K562 (cell line): Measurements from ENCODE around the gene PFKP. TPM values are rescaled to one million over a fixed set of nuclear protein-coding genes. Genes with fewer than 3 reads are reported as not detected.

Experiments used
- ATAC-seq: fragments of 200-7000 bp; cut with Tn5 transposase; 3 replicates; pipeline ENCODE4 v1.9.1; 2020; ENCODE audit warnings: moderate library complexity
- BruUV-seq: library from RNA; stranded (reverse); fragments of 400-500 nt; replicated peaks from 2 replicates; lab custom pipeline; 2021; lab: Mats Ljungman, UMichigan
- CTCF ChIA-PET: fragments of 300-600 bp; formaldehyde crosslinking; extraction: SDS; loops from one replicate; lab custom pipeline; 2021; ENCODE audit warnings: low intra/inter-chr PET ratio; lab: Yijun Ruan, JAX
- POLR2A ChIA-PET: fragments of 300-600, 350-650 bp; sonication (Branson Sonifier 250); formaldehyde crosslinking; extraction: SDS; loops from one replicate; lab custom pipeline; 2021; ENCODE audit warnings: antibody characterized with exemption, inconsistent platforms; lab: Yijun Ruan, JAX
- DNase-seq, 4 experiments: peaks; one replicate each; pipeline versions ENCODE4 v3.0.0 to v3.0.0-alpha.2; 2011 to 2018; ENCODE audit warnings: low spot score in 3 of 4, mixed read lengths in 3 of 4; ENCODE audit errors: extremely low read depth in 1 of 4
- FAIRE-seq: peaks from 2 replicates; lab custom pipeline; 2011; peaks lifted over from hg19 to GRCh38; lab: Jason Lieb, UNC
- H2AFZ ChIP-seq: 2 replicates; pipeline ENCODE4 v1.6.0; 2011; ENCODE audit warnings: low read depth, low read length, control low read depth, inconsistent platforms
- H3K27ac ChIP-seq: fragments of 200-600 bp; 3 replicates; pipeline ENCODE4 v1.8.0; 2011; ENCODE audit warnings: low read depth, mild to moderate bottlenecking, control low read depth, inconsistent platforms, low read length, moderate library complexity, mixed read lengths; ENCODE audit errors: extremely low read depth
- H3K27me3 ChIP-seq, 2 experiments: fragments of 300-600 bp in 1 of 2; 2 replicates in 1 of 2; 3 replicates in 1 of 2; pipeline versions ENCODE4 v1.6.0 to v1.8.0; 2011; ENCODE audit warnings: inconsistent platforms in 2 of 2, low read length in 2 of 2, mild to moderate bottlenecking in 1 of 2, mixed read lengths in 1 of 2, moderate library complexity in 1 of 2; ENCODE audit not compliant: control insufficient read depth in 2 of 2, insufficient read depth in 2 of 2
- H3K36me3 ChIP-seq: fragments of 300-600 bp; 3 replicates; pipeline ENCODE4 v1.8.0; 2011; ENCODE audit warnings: mild to moderate bottlenecking, low read length, inconsistent platforms; ENCODE audit not compliant: control insufficient read depth, insufficient read depth
- H3K4me1 ChIP-seq, 2 experiments: fragments of 200-600 bp in 1 of 2; replicated peaks in 1 of 2; 2 replicates in 1 of 2; 3 replicates in 1 of 2; pipeline versions ENCODE4 v1.5.1 to v1.8.0; 2011; ENCODE audit warnings: inconsistent platforms in 2 of 2, low read length in 2 of 2, mild to moderate bottlenecking in 1 of 2, mixed read lengths in 1 of 2, moderate library complexity in 1 of 2; ENCODE audit not compliant: control insufficient read depth in 2 of 2, insufficient read depth in 2 of 2
- H3K4me2 ChIP-seq: 2 replicates; pipeline ENCODE4 v1.6.1; 2011; ENCODE audit warnings: low read length, control low read depth, inconsistent platforms, mixed read lengths; ENCODE audit not compliant: insufficient read depth
- H3K4me3 ChIP-seq: fragments of 200-600 bp; sonication (generic), shearing (Covaris generic); 2 replicates; pipeline ENCODE4 v1.5.1; 2016; ENCODE audit warnings: control low read depth, inconsistent platforms
- H3K79me2 ChIP-seq: fragments of 200-600 bp; 3 replicates; pipeline ENCODE4 v1.8.0; 2011; ENCODE audit warnings: low read length, inconsistent platforms; ENCODE audit not compliant: control insufficient read depth, insufficient read depth
- H3K9ac ChIP-seq, 2 experiments: 2 replicates each; pipeline versions ENCODE4 v1.6.0 to v1.6.1; 2011; ENCODE audit warnings: low read depth in 2 of 2, low read length in 2 of 2, control low read depth in 1 of 2, inconsistent platforms in 1 of 2, mild to moderate bottlenecking in 1 of 2, mixed read lengths in 1 of 2; ENCODE audit not compliant: insufficient read depth in 1 of 2
- H3K9me1 ChIP-seq: one replicate; pipeline ENCODE4 v1.6.0; 2011; ENCODE audit warnings: inconsistent platforms, mild to moderate bottlenecking, low read length, moderate library complexity; ENCODE audit not compliant: control insufficient read depth, insufficient read depth
- H3K9me3 ChIP-seq: replicated peaks from 2 replicates; pipeline ENCODE4 v1.5.1; 2011; ENCODE audit warnings: low read depth, low read length, inconsistent platforms; ENCODE audit not compliant: control insufficient read depth, insufficient read depth
- H4K20me1 ChIP-seq: replicated peaks from 2 replicates; pipeline ENCODE4 v1.6.1; 2011; ENCODE audit warnings: low read length, inconsistent platforms, mixed read lengths; ENCODE audit not compliant: control insufficient read depth, insufficient read depth
- ARID2 ChIP-seq: fragments of 450-650 bp; IDR thresholded peaks from 2 replicates; pipeline ENCODE4 v1.6.1; 2017; ENCODE audit warnings: antibody characterized with exemption, mild to moderate bottlenecking
- GABPB2 ChIP-seq: fragments of 250-450 bp; sonication (Bioruptor Pico); conservative IDR thresholded peaks from 2 replicates; pipeline ENCODE4 v1.5.1; 2021; ENCODE audit warnings: mild to moderate bottlenecking
- POLR2G ChIP-seq: fragments of 200-400 bp; formaldehyde crosslinking; IDR thresholded peaks from 2 replicates; pipeline ENCODE4 v1.6.1; 2017; ENCODE audit warnings: low read depth, mild to moderate bottlenecking, antibody characterized with exemption, low read length, moderate library complexity
- TAF15 ChIP-seq: fragments of 200-400 bp; formaldehyde crosslinking; IDR thresholded peaks from 2 replicates; pipeline ENCODE4 v1.6.1; 2017; ENCODE audit warnings: mild to moderate bottlenecking, low read depth, low read length, moderate library complexity
- U2AF1 ChIP-seq: fragments of 200-400 bp; formaldehyde crosslinking; optimal IDR thresholded peaks from 2 replicates; pipeline ENCODE3; 2017; ENCODE audit warnings: mild to moderate bottlenecking, low read depth, low read length, moderate library complexity
- USF1 ChIP-seq: sonication (generic); formaldehyde crosslinking; IDR thresholded peaks from 2 replicates; pipeline ENCODE4 v1.9.0; 2022; ENCODE audit warnings: mild to moderate bottlenecking, missing genetic modification reagents
- ZNF140 ChIP-seq: fragments of 250-450 bp; sonication (Bioruptor Pico); IDR thresholded peaks from 2 replicates; pipeline ENCODE4 v1.8.0; 2021; ENCODE audit warnings: moderate library complexity, mild to moderate bottlenecking, inconsistent platforms
- ZNF512 ChIP-seq: IDR thresholded peaks from 2 replicates; pipeline ENCODE4 v1.6.1; 2016; ENCODE audit warnings: missing genetic modification characterization, missing compliant biosample characterization
- WGBS: fragments of 100-300 bp; shearing (Covaris generic); methylation state at CpG from one replicate; pipeline ENCODE4 v1.1.6; 2016; ENCODE audit warnings: low coverage, mixed read lengths; ENCODE audit not compliant: insufficient coverage; ENCODE audit errors: missing lambda C conversion rate; 5-methylcytosine and 5-hydroxymethylcytosine counted together
- in situ Hi-C: fragments of 300-500 bp; cut with MboI; formaldehyde crosslinking; loops from 4 replicates; pipeline ENCODE4 v1.15.0; 2018; ENCODE audit warnings: inconsistent platforms, mixed read lengths
- intact Hi-C: fragments of 100-400 bp; cut with micrococcal nuclease; formaldehyde crosslinking; loops from 2 replicates; pipeline ENCODE4 v1.14.2; 2022
- polyA plus RNA-seq, 8 experiments: library from polyadenylated mRNA; depleted of rRNA in 4 of 8; stranded (reverse) in 5 of 8; unstranded in 3 of 8; fragments of >200 nt; fragmentation: Nextera tagmentation in 2 of 8; fragmentation: Illumina TruSeq in 1 of 8; extraction: Ambion mirVana in 2 of 8; extraction: Trizol in 1 of 8; gene quantifications; 2 replicates each; pipeline versions ENCODE4 v1.2.1 to v1.2.3, GENCODE V29; 2011 to 2014; ENCODE audit warnings: inconsistent platforms in 1 of 8, missing spikeins in 1 of 8
- total RNA-seq, 7 experiments: library from RNA; depleted of rRNA in 6 of 7; stranded (reverse); fragments of >200 nt in 6 of 7; fragmentation: Illumina TruSeq in 2 of 7; extraction: Trizol in 2 of 7; gene quantifications; 2 replicates each; pipeline versions ENCODE4 v1.2.1 to v1.2.3, GENCODE V29; 2011 to 2021; ENCODE audit warnings: low replicate concordance in 1 of 7

PFKP gene
- total and polyA plus RNA-seq, 9 of the 15 experiments (the other 6 are each of a cell fraction or from before 2014, with no cell fraction given) = 23.5 to 116 (median 62.1) TPM

- peaks cover 7% of the 10 kb centered on the region for H3K9me1 ChIP-seq
- no TSS peak for BruUV-seq
- H3K4me3 ChIP-seq = no peak overlapping the region
- peak overlapping the region in 1 of 2 experiments; percentile 39; a peak in 1 of 4 replicates for H3K9ac ChIP-seq
- DNase-seq (no peak), FAIRE-seq (no peak), ATAC-seq (no peak)
- H3K4me2 ChIP-seq = no peak overlapping the region
- H3K27me3 ChIP-seq = no peaks in the 10 kb centered on the region
- intact Hi-C loops (no loop called here), in situ Hi-C loops (no loop called here)
- TF ChIP-seq TAF15 (no peak), ZNF140 (CRISPR knock-in tag) (no peak), ARID2 (no peak), U2AF1 (no peak), USF1 (CRISPR knock-in tag) (no peak), POLR2G (0 out of 2 replicates have a peak, but pooled peaks have one; percentile 13), GABPB2 (no peak), ZNF512 (tag) (no peak)
- ChIA-PET POLR2A (interaction anchor here (0.7 kb wide), 1 partner anchor 17 kb away, joined by 3 read pairs; no protein-coding TSS in a partner anchor), CTCF (no interaction called here)
- no peak overlapping the region for H3K27ac ChIP-seq
- H3K79me2 ChIP-seq = peaks cover 19% of the 10 kb centered on the region
- H2AFZ ChIP-seq = no peak overlapping the region
- H3K9me3 ChIP-seq = no peaks in the 10 kb centered on the region
- 92% methylated on average over 24 of the region's 28 CpGs for WGBS
- H3K4me1 ChIP-seq = peaks cover 0 to 3% of the 10 kb centered on the region in 2 experiments; a peak in 2 of 5 replicates
- H4K20me1 ChIP-seq = no peaks in the 10 kb centered on the region
- peaks cover 85% of the 10 kb centered on the region for H3K36me3 ChIP-seq
These were observed 37.0 kb downstream of the PFKP start for GRCh38 chr10:3104251-3104918.
